Skeletal muscle tissue (tissue), 4 donors: ENCODE results near the gene SLIT2. TPM values are rescaled to one million over a fixed set of nuclear protein-coding genes. Genes with fewer than 3 reads are reported as not detected.
A peak's percentile ranks its signal among the peaks of the same experiment; 100 is the strongest.

Experiments
- H3K27ac ChIP-seq: one replicate; pipeline ENCODE4 v1.7.0; 2013; ENCODE audit warnings: mild to moderate bottlenecking, low read depth, low read length, inconsistent platforms
- H3K27me3 ChIP-seq, 3 donors: one replicate each; pipeline ENCODE4 v1.7.0; 2013; ENCODE audit warnings: low read length in 3 of 3; ENCODE audit not compliant: control insufficient read depth in 3 of 3, insufficient read depth in 3 of 3
- H3K36me3 ChIP-seq, 3 donors: one replicate each; pipeline ENCODE4 v1.7.0; 2013; ENCODE audit warnings: low read length in 3 of 3; ENCODE audit not compliant: control insufficient read depth in 3 of 3, insufficient read depth in 3 of 3
- H3K4me1 ChIP-seq, 3 donors: one replicate each; pipeline ENCODE4 v1.7.0; 2013; ENCODE audit warnings: low read length in 3 of 3, mild to moderate bottlenecking in 3 of 3; ENCODE audit not compliant: control insufficient read depth in 3 of 3, insufficient read depth in 3 of 3
- H3K4me3 ChIP-seq, 3 donors: one replicate each; pipeline ENCODE4 v1.7.0; 2013; ENCODE audit warnings: low read length in 3 of 3
- H3K9ac ChIP-seq, 3 donors: one replicate each; pipeline ENCODE4 v1.7.0; 2013; ENCODE audit warnings: low read length in 3 of 3, mild to moderate bottlenecking in 3 of 3, moderate library complexity in 2 of 3, low read depth in 1 of 3
- H3K9me3 ChIP-seq, 3 donors: one replicate each; pipeline ENCODE4 v1.7.0; 2013; ENCODE audit warnings: low read length in 3 of 3; ENCODE audit not compliant: control insufficient read depth in 3 of 3
- total RNA-seq: library from RNA; depleted of rRNA; stranded (reverse); fragments of >200 nt; gene quantifications from one replicate; pipeline ENCODE4 v1.2.3, GENCODE V29; 2014
- donor health status: Osteomylitis.

SLIT2 gene
- total RNA-seq, 1 donor from 2014 or later: 12.0 TPM

- Histone ChIP-seq H3K36me3 (no peaks in the 10 kb centered on the region), H3K9me3 (no peaks in the 10 kb centered on the region), H3K4me1 (peaks cover 27 to 34% (median 32%) of the 10 kb centered on the region in 3 donors), H3K27me3 (peaks cover 33 to 41% (median 39%) of the 10 kb centered on the region in 3 donors), H3K27ac (peak overlapping the region; percentile 15), H3K4me3 (peak overlapping the region; percentile 70 to 75 (median 71)), H3K9ac (peak overlapping the region; percentile 10 to 68 (median 58))
These were observed 1.1 kb downstream of the SLIT2 start for GRCh38 chr4:20252656-20253282.

- Histone ChIP-seq H3K36me3 (no peaks in the 10 kb centered on the region), H3K4me1 (peaks cover 27 to 34% (median 32%) of the 10 kb centered on the region in 3 donors), H3K9me3 (no peaks in the 10 kb centered on the region), H3K9ac (peak overlapping the region in 2 of 3 donors; percentile 58 to 68), H3K27ac (no peak overlapping the region), H3K4me3 (peak overlapping the region; percentile 70 to 75 (median 71)), H3K27me3 (peaks cover 33 to 41% (median 39%) of the 10 kb centered on the region in 3 donors)
These were observed 1.6 kb downstream of the SLIT2 start for GRCh38 chr4:20253283-20253734.

- peaks cover 27 to 34% (median 32%) of the 10 kb centered on the region in 3 donors for H3K4me1 ChIP-seq
- H3K27me3 ChIP-seq: peaks cover 33 to 41% (median 39%) of the 10 kb centered on the region in 3 donors
- H3K9ac ChIP-seq: peak overlapping the region; percentile 20 to 54 (median 36)
- H3K27ac ChIP-seq: no peak overlapping the region
- H3K4me3 ChIP-seq: peak overlapping the region; percentile 70 to 75 (median 71)
- no peaks in the 10 kb centered on the region for H3K36me3 ChIP-seq
- H3K9me3 ChIP-seq: no peaks in the 10 kb centered on the region
These were observed 2.2 kb downstream of the SLIT2 start for GRCh38 chr4:20253735-20254409.

- Histone ChIP-seq H3K36me3 (no peaks in the 10 kb centered on the region), H3K4me1 (peaks cover 27 to 34% (median 32%) of the 10 kb centered on the region in 3 donors), H3K27me3 (peaks cover 33 to 41% (median 39%) of the 10 kb centered on the region in 3 donors), H3K4me3 (peak overlapping the region; percentile 70 to 75 (median 71)), H3K27ac (no peak overlapping the region), H3K9me3 (no peaks in the 10 kb centered on the region), H3K9ac (peak overlapping the region; percentile 20 to 50 (median 36))
These were observed 3.0 kb downstream of the SLIT2 start for GRCh38 chr4:20254511-20255250.

- H3K4me1 ChIP-seq: peaks cover 27 to 34% (median 32%) of the 10 kb centered on the region in 3 donors
- H3K9me3 ChIP-seq: no peaks in the 10 kb centered on the region
- H3K27ac ChIP-seq: no peak overlapping the region
- peak overlapping the region; percentile 62 to 75 (median 70) for H3K4me3 ChIP-seq
- H3K27me3 ChIP-seq: peaks cover 33 to 41% (median 39%) of the 10 kb centered on the region in 3 donors
- H3K36me3 ChIP-seq: no peaks in the 10 kb centered on the region
- H3K9ac ChIP-seq: no peak overlapping the region
These were observed 3.5 kb downstream of the SLIT2 start for GRCh38 chr4:20255251-20255586.

- peaks cover 33 to 41% (median 39%) of the 10 kb centered on the region in 3 donors for H3K27me3 ChIP-seq
- peak overlapping the region in 1 of 3 donors; percentile 30 for H3K4me3 ChIP-seq
- H3K9ac ChIP-seq: no peak overlapping the region
- no peaks in the 10 kb centered on the region for H3K9me3 ChIP-seq
- peaks cover 27 to 34% (median 32%) of the 10 kb centered on the region in 3 donors for H3K4me1 ChIP-seq
- H3K36me3 ChIP-seq: no peaks in the 10 kb centered on the region
- H3K27ac ChIP-seq: no peak overlapping the region
These were observed 4.1 kb downstream of the SLIT2 start for GRCh38 chr4:20255823-20256222.

- H3K36me3 ChIP-seq: no peaks in the 10 kb centered on the region
- no peaks in the 10 kb centered on the region for H3K9me3 ChIP-seq
- no peak overlapping the region for H3K9ac ChIP-seq
- peaks cover 33 to 41% (median 39%) of the 10 kb centered on the region in 3 donors for H3K27me3 ChIP-seq
- no peak overlapping the region for H3K27ac ChIP-seq
- peaks cover 27 to 34% (median 30%) of the 10 kb centered on the region in 3 donors for H3K4me1 ChIP-seq
- no peak overlapping the region for H3K4me3 ChIP-seq
These were observed 4.7 kb downstream of the SLIT2 start for GRCh38 chr4:20256381-20256881.

- Histone ChIP-seq H3K27ac (no peak overlapping the region), H3K9ac (no peak overlapping the region), H3K27me3 (peaks cover 7 to 18% (median 16%) of the 10 kb centered on the region in 3 donors), H3K9me3 (no peaks in the 10 kb centered on the region), H3K4me1 (peaks cover 3 to 7% (median 4%) of the 10 kb centered on the region in 3 donors), H3K36me3 (no peaks in the 10 kb centered on the region), H3K4me3 (no peak overlapping the region)
These were observed 8.0 kb downstream of the SLIT2 start for GRCh38 chr4:20259707-20260106.

GRCh38 chr4:20260821-20261220 is 9.1 kb downstream of the SLIT2 start:
- no peak overlapping the region for H3K27ac ChIP-seq
- H3K36me3 ChIP-seq: no peaks in the 10 kb centered on the region
- no peak overlapping the region for H3K4me3 ChIP-seq
- H3K9ac ChIP-seq: no peak overlapping the region
- no peaks in the 10 kb centered on the region for H3K9me3 ChIP-seq
- H3K27me3 ChIP-seq: peaks cover 0 to 8% (median 5%) of the 10 kb centered on the region in 3 donors
- no peaks in the 10 kb centered on the region for H3K4me1 ChIP-seq
